ENCODE measurements around the gene CTNNAL1.

DNA sequence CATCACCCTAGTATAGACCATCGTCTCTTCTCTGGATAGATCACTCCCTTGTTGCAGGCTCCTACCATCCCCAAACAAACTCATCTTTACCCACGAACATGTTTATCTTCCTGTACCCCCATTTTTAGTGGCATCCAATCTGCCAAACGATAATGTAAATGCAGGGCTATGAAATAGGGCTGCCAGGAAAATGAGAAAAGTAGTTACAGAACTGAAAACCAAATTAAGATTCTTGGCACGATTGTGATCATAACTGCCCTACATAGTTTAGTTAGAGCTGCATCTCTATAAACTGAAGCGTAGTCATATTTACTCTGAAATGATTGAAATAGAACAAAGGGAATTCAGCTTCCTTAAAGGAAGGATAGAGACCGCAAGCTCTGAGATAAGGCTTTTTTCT, 53.0 kb downstream of the CTNNAL1 start:
- TF ChIP-seq, protein P1, sequence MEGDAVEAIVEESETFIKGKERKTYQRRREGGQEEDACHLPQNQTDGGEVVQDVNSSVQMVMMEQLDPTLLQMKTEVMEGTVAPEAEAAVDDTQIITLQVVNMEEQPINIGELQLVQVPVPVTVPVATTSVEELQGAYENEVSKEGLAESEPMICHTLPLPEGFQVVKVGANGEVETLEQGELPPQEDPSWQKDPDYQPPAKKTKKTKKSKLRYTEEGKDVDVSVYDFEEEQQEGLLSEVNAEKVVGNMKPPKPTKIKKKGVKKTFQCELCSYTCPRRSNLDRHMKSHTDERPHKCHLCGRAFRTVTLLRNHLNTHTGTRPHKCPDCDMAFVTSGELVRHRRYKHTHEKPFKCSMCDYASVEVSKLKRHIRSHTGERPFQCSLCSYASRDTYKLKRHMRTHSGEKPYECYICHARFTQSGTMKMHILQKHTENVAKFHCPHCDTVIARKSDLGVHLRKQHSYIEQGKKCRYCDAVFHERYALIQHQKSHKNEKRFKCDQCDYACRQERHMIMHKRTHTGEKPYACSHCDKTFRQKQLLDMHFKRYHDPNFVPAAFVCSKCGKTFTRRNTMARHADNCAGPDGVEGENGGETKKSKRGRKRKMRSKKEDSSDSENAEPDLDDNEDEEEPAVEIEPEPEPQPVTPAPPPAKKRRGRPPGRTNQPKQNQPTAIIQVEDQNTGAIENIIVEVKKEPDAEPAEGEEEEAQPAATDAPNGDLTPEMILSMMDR (IDR thresholded peaks at IDR 0.05) = no peak
- TF ChIP-seq EZH2 (IDR thresholded peaks at IDR 0.05; ENCODE audit: borderline replicate concordance, insufficient read depth, low read depth, low read length, poor library complexity, severe bottlenecking) = no peak
